WTC11 (cell line): ENCODE data around the gene SAG. TPM values are rescaled to one million over a fixed set of nuclear protein-coding genes. Genes with fewer than 3 reads are reported as not detected.

Experiments
- ATAC-seq: fragments of 200-7000 bp; cut with Tn5 transposase; 2 replicates; pipeline ENCODE4 v1.10.0; 2021; ENCODE audit warnings: mild to moderate bottlenecking, moderate library complexity
- CTCF ChIA-PET: fragments of 300-600 bp; sonication (Branson Sonifier 250); formaldehyde crosslinking; loops from one replicate; lab custom pipeline; 2021; ENCODE audit warnings: antibody characterized with exemption; lab: Charles Lee
- POLR2A ChIA-PET: fragments of 350-600 bp; sonication (Branson Sonifier 250); formaldehyde crosslinking; loops from one replicate; lab custom pipeline; 2021; ENCODE audit warnings: antibody characterized with exemption; lab: Charles Lee
- DNase-seq: peaks from one replicate; pipeline ENCODE4 v3.0.0; 2021; ENCODE audit warnings: low spot score
- H3K27ac Mint-ChIP-seq: 2 replicates; pipeline ENCODE4 v1.8.0; 2021; ENCODE audit warnings: mixed read lengths
- H3K27me3 Mint-ChIP-seq: 2 replicates; pipeline ENCODE4 v1.8.0; 2021; ENCODE audit warnings: low read depth, mild to moderate bottlenecking, moderate library complexity, mixed read lengths
- H3K36me3 Mint-ChIP-seq: 2 replicates; pipeline ENCODE4 v1.8.0; 2021; ENCODE audit warnings: mixed read lengths
- H3K4me1 Mint-ChIP-seq: 2 replicates; pipeline ENCODE4 v1.8.0; 2022; ENCODE audit warnings: mixed read lengths
- H3K4me3 Mint-ChIP-seq: 2 replicates; pipeline ENCODE4 v1.8.0; 2021; ENCODE audit warnings: mild to moderate bottlenecking, moderate library complexity, mixed read lengths
- H3K9me3 Mint-ChIP-seq: 2 replicates; pipeline ENCODE4 v1.8.0; 2021; ENCODE audit warnings: mixed read lengths
- ATF1 ChIP-seq: sonication (generic); formaldehyde crosslinking; IDR thresholded peaks from 2 replicates; pipeline ENCODE4 v1.8.1; 2023; ENCODE audit warnings: mild to moderate bottlenecking, moderate library complexity, missing genetic modification reagents
- ETV6 ChIP-seq: sonication (generic); formaldehyde crosslinking; IDR thresholded peaks from 2 replicates; pipeline ENCODE4 v1.8.1; 2022; ENCODE audit warnings: mild to moderate bottlenecking, missing genetic modification reagents
- FOXP1 ChIP-seq: sonication (generic); formaldehyde crosslinking; IDR thresholded peaks from 2 replicates; pipeline ENCODE4 v1.8.0; 2022; ENCODE audit warnings: missing genetic modification reagents, mild to moderate bottlenecking, moderate library complexity, borderline replicate concordance
- HMGA2 ChIP-seq: fragments of 250-450 bp; sonication (Bioruptor Pico); IDR thresholded peaks from 2 replicates; pipeline ENCODE4 v1.4.0; 2021; ENCODE audit warnings: mild to moderate bottlenecking, moderate library complexity
- MXD4 ChIP-seq: fragments of 250-450 bp; sonication (Bioruptor Pico); IDR thresholded peaks from 2 replicates; pipeline ENCODE4 v1.8.0; 2021; ENCODE audit warnings: mild to moderate bottlenecking, moderate library complexity, borderline replicate concordance
- NR3C1 ChIP-seq: sonication (generic); formaldehyde crosslinking; conservative IDR thresholded peaks from 2 replicates; pipeline ENCODE4 v1.8.1; 2023; ENCODE audit warnings: low read depth, mild to moderate bottlenecking, missing genetic modification reagents
- RELA ChIP-seq: sonication (generic); formaldehyde crosslinking; IDR thresholded peaks from 2 replicates; pipeline ENCODE4 v1.8.1; 2022; ENCODE audit warnings: missing genetic modification reagents, mild to moderate bottlenecking, borderline replicate concordance
- RORB ChIP-seq: fragments of 250-450 bp; sonication (Bioruptor Pico); IDR thresholded peaks from 2 replicates; pipeline ENCODE4 v1.9.0; 2021; ENCODE audit warnings: mild to moderate bottlenecking
- TCF7 ChIP-seq: sonication (generic); formaldehyde crosslinking; IDR thresholded peaks from 2 replicates; pipeline ENCODE4 v1.8.0; 2022; ENCODE audit warnings: mild to moderate bottlenecking, low read depth, missing genetic modification reagents, moderate library complexity
- TEAD1 ChIP-seq: sonication (generic); formaldehyde crosslinking; IDR thresholded peaks from 2 replicates; pipeline ENCODE4 v1.8.0; 2022; ENCODE audit warnings: mild to moderate bottlenecking, missing genetic modification reagents
- total RNA-seq: library from RNA; stranded (reverse); gene quantifications from 3 replicates; pipeline ENCODE4 v1.2.3, GENCODE V29; 2021
- TF ChIP-seq, protein P1 (sequence below): sonication (generic); formaldehyde crosslinking; IDR thresholded peaks from 2 replicates; pipeline ENCODE4 v1.8.1; 2023; ENCODE audit warnings: mild to moderate bottlenecking, missing genetic modification reagents, borderline replicate concordance
- TF ChIP-seq, protein P2 (sequence below): sonication (generic); formaldehyde crosslinking; IDR thresholded peaks from 2 replicates; pipeline ENCODE4 v1.8.0; 2022; ENCODE audit warnings: mild to moderate bottlenecking, missing genetic modification reagents
- TF ChIP-seq, protein P3 (sequence below): fragments of 250-450 bp; sonication (Bioruptor Pico); IDR thresholded peaks from 2 replicates; pipeline ENCODE4 v1.9.0; 2021; ENCODE audit warnings: mild to moderate bottlenecking
- TF ChIP-seq, protein P4 (sequence below): sonication (generic); formaldehyde crosslinking; conservative IDR thresholded peaks from 2 replicates; pipeline ENCODE4 v1.8.1; 2022; ENCODE audit warnings: mild to moderate bottlenecking, missing genetic modification reagents
- TF ChIP-seq, protein P5 (sequence below): sonication (generic); formaldehyde crosslinking; IDR thresholded peaks from 2 replicates; pipeline ENCODE4 v1.8.0; 2023; ENCODE audit warnings: missing genetic modification reagents
- TF ChIP-seq, protein P6 (sequence below): fragments of 250-450 bp; sonication (Bioruptor Pico); IDR thresholded peaks from 2 replicates; pipeline ENCODE4 v2.1.2; 2022; ENCODE audit warnings: mild to moderate bottlenecking, moderate library complexity
- TF ChIP-seq, protein P7 (sequence below): sonication (generic); formaldehyde crosslinking; IDR thresholded peaks from 2 replicates; pipeline ENCODE4 v1.8.0; 2022; ENCODE audit warnings: mild to moderate bottlenecking, missing genetic modification reagents
- TF ChIP-seq, protein P8 (sequence below): sonication (generic); formaldehyde crosslinking; IDR thresholded peaks from 2 replicates; pipeline ENCODE4 v1.8.0; 2022; ENCODE audit warnings: mild to moderate bottlenecking, missing genetic modification reagents
- TF ChIP-seq, protein P9 (sequence below): sonication (generic); formaldehyde crosslinking; IDR thresholded peaks from 2 replicates; pipeline ENCODE4 v1.8.1; 2023; ENCODE audit warnings: mild to moderate bottlenecking, missing genetic modification reagents, moderate library complexity
- TF ChIP-seq, protein P10 (sequence below): fragments of 250-450 bp; sonication (Bioruptor Pico); IDR thresholded peaks from 2 replicates; pipeline ENCODE4 v1.9.0; 2021; ENCODE audit warnings: moderate library complexity, mild to moderate bottlenecking, inconsistent platforms, borderline replicate concordance

Gene SAG
- total RNA-seq, 1 experiment from 2014 or later: not detected

DNA sequence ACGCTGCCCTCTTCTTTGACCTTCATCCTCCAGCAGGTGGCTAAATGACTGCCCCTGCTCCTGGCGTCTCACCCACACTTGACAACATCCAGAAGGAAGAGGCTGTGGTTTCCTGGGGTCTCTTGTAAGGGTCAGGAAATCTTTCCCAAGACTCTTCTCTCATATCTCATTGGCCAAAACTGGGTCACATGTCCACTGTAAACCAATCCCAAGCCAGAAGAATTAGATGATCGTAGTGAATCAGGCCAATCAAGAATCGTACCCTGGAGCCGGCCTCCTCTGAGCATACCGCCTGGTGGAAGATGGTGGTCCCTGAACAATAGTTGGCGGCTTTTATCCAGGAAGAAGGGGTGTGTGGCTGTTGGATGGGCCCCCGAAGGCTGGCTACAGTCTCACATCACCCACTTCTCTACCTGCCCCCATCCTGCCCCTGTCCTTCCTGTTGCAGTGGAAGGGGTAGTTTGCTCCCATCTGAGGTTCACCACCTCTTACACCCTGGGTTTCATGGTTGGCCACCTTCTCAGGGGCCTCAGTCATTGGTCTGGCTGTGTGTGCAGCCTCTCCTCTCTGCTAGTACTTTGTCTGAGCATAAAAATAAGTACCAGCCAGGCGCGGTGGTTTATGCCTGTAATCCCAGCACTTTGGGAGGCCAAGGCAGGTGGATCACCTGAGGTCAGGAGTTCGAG is 3.8 kb downstream of the SAG start:
- POLR2A ChIA-PET: no interaction called here
- no peak overlapping the region for H3K4me3 Mint-ChIP-seq
- no peak; the same call in 1 of the 2 replicates for ATAC-seq

DNA sequence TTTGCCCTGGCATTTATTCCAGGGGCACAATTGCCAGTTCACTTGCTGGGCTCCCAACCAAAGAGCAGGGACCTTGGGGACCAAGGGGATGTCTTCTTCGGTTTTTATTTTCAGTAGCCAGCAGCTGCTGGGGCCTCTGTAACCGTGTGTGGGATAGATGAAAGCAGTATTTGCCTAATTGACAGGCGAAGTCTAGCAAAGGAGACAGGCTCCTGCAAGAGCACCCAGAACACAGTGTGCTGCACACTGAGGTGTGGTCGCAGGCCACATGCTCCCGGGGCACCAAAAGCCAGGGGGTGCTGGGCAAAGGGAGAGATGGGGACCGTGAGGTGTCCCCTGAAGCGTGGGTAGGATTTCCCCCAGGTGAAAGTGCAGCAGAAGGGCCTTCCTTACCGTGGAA is 5.3 kb downstream of the SAG start:
- no peaks in the 10 kb centered on the region for H3K36me3 Mint-ChIP-seq
- CTCF ChIA-PET: interaction anchor here (1.3 kb wide), 1 partner anchor 41 kb away, joined by 5 read pairs; no protein-coding TSS in a partner anchor
- POLR2A ChIA-PET: no interaction called here
- H3K27me3 Mint-ChIP-seq: no peaks in the 10 kb centered on the region
- no peak overlapping the region for H3K27ac Mint-ChIP-seq
- no peak for DNase-seq
- no peaks in the 10 kb centered on the region for H3K4me1 Mint-ChIP-seq
- no peak for ATAC-seq
- H3K9me3 Mint-ChIP-seq: peaks cover 5% of the 10 kb centered on the region; the same call in 1 of the 2 replicates
- H3K4me3 Mint-ChIP-seq: no peak overlapping the region
- TF ChIP-seq, protein P1, sequence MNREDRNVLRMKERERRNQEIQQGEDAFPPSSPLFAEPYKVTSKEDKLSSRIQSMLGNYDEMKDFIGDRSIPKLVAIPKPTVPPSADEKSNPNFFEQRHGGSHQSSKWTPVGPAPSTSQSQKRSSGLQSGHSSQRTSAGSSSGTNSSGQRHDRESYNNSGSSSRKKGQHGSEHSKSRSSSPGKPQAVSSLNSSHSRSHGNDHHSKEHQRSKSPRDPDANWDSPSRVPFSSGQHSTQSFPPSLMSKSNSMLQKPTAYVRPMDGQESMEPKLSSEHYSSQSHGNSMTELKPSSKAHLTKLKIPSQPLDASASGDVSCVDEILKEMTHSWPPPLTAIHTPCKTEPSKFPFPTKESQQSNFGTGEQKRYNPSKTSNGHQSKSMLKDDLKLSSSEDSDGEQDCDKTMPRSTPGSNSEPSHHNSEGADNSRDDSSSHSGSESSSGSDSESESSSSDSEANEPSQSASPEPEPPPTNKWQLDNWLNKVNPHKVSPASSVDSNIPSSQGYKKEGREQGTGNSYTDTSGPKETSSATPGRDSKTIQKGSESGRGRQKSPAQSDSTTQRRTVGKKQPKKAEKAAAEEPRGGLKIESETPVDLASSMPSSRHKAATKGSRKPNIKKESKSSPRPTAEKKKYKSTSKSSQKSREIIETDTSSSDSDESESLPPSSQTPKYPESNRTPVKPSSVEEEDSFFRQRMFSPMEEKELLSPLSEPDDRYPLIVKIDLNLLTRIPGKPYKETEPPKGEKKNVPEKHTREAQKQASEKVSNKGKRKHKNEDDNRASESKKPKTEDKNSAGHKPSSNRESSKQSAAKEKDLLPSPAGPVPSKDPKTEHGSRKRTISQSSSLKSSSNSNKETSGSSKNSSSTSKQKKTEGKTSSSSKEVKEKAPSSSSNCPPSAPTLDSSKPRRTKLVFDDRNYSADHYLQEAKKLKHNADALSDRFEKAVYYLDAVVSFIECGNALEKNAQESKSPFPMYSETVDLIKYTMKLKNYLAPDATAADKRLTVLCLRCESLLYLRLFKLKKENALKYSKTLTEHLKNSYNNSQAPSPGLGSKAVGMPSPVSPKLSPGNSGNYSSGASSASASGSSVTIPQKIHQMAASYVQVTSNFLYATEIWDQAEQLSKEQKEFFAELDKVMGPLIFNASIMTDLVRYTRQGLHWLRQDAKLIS (CRISPR knock-in tag): no peak
- no peak for TF ChIP-seq FOXP1 (CRISPR knock-in tag)
- TF ChIP-seq, protein P2, sequence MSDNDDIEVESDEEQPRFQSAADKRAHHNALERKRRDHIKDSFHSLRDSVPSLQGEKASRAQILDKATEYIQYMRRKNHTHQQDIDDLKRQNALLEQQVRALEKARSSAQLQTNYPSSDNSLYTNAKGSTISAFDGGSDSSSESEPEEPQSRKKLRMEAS: no peak
- TF ChIP-seq, protein P3, sequence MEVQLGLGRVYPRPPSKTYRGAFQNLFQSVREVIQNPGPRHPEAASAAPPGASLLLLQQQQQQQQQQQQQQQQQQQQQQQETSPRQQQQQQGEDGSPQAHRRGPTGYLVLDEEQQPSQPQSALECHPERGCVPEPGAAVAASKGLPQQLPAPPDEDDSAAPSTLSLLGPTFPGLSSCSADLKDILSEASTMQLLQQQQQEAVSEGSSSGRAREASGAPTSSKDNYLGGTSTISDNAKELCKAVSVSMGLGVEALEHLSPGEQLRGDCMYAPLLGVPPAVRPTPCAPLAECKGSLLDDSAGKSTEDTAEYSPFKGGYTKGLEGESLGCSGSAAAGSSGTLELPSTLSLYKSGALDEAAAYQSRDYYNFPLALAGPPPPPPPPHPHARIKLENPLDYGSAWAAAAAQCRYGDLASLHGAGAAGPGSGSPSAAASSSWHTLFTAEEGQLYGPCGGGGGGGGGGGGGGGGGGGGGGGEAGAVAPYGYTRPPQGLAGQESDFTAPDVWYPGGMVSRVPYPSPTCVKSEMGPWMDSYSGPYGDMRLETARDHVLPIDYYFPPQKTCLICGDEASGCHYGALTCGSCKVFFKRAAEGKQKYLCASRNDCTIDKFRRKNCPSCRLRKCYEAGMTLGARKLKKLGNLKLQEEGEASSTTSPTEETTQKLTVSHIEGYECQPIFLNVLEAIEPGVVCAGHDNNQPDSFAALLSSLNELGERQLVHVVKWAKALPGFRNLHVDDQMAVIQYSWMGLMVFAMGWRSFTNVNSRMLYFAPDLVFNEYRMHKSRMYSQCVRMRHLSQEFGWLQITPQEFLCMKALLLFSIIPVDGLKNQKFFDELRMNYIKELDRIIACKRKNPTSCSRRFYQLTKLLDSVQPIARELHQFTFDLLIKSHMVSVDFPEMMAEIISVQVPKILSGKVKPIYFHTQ (CRISPR knock-in tag): no peak
- no peak for TF ChIP-seq NR3C1 (CRISPR knock-in tag)
- TF ChIP-seq, protein P4, sequence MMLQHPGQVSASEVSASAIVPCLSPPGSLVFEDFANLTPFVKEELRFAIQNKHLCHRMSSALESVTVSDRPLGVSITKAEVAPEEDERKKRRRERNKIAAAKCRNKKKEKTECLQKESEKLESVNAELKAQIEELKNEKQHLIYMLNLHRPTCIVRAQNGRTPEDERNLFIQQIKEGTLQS (CRISPR knock-in tag): no peak
- TF ChIP-seq, protein P5, sequence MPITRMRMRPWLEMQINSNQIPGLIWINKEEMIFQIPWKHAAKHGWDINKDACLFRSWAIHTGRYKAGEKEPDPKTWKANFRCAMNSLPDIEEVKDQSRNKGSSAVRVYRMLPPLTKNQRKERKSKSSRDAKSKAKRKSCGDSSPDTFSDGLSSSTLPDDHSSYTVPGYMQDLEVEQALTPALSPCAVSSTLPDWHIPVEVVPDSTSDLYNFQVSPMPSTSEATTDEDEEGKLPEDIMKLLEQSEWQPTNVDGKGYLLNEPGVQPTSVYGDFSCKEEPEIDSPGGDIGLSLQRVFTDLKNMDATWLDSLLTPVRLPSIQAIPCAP (CRISPR knock-in tag): no peak
- TF ChIP-seq RELA (CRISPR knock-in tag): no peak
- TF ChIP-seq MXD4: no peak
- no peak for TF ChIP-seq HMGA2 (CRISPR knock-in tag)
- TF ChIP-seq, protein P6, sequence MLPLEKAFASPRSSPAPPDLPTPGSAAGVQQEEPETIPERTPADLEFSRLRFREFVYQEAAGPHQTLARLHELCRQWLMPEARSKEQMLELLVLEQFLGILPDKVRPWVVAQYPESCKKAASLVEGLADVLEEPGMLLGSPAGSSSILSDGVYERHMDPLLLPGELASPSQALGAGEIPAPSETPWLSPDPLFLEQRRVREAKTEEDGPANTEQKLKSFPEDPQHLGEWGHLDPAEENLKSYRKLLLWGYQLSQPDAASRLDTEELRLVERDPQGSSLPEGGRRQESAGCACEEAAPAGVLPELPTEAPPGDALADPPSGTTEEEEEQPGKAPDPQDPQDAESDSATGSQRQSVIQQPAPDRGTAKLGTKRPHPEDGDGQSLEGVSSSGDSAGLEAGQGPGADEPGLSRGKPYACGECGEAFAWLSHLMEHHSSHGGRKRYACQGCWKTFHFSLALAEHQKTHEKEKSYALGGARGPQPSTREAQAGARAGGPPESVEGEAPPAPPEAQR (CRISPR knock-in tag): no peak
- TF ChIP-seq ETV6 (CRISPR knock-in tag): no peak
- no peak for TF ChIP-seq TCF7
- TF ChIP-seq TEAD1: no peak

More for the DNA sequence above, 3.8 kb downstream of the SAG start:
- no peak for DNase-seq
- CTCF ChIA-PET: interaction anchor here (1.3 kb wide), 1 partner anchor 42 kb away, joined by 5 read pairs; no protein-coding TSS in a partner anchor
- TF ChIP-seq ETV6 (CRISPR knock-in tag): no peak
- TF ChIP-seq, protein P7, sequence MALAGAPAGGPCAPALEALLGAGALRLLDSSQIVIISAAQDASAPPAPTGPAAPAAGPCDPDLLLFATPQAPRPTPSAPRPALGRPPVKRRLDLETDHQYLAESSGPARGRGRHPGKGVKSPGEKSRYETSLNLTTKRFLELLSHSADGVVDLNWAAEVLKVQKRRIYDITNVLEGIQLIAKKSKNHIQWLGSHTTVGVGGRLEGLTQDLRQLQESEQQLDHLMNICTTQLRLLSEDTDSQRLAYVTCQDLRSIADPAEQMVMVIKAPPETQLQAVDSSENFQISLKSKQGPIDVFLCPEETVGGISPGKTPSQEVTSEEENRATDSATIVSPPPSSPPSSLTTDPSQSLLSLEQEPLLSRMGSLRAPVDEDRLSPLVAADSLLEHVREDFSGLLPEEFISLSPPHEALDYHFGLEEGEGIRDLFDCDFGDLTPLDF (CRISPR knock-in tag): no peak
- TF ChIP-seq, protein P8, sequence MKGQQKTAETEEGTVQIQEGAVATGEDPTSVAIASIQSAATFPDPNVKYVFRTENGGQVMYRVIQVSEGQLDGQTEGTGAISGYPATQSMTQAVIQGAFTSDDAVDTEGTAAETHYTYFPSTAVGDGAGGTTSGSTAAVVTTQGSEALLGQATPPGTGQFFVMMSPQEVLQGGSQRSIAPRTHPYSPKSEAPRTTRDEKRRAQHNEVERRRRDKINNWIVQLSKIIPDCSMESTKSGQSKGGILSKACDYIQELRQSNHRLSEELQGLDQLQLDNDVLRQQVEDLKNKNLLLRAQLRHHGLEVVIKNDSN (CRISPR knock-in tag): peak; percentile 21; the same call in 1 of the 2 replicates
- TF ChIP-seq, protein P9, sequence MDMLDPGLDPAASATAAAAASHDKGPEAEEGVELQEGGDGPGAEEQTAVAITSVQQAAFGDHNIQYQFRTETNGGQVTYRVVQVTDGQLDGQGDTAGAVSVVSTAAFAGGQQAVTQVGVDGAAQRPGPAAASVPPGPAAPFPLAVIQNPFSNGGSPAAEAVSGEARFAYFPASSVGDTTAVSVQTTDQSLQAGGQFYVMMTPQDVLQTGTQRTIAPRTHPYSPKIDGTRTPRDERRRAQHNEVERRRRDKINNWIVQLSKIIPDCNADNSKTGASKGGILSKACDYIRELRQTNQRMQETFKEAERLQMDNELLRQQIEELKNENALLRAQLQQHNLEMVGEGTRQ (CRISPR knock-in tag): peak; percentile 47; the same call in 1 of the 2 replicates
- TF ChIP-seq, protein P10, sequence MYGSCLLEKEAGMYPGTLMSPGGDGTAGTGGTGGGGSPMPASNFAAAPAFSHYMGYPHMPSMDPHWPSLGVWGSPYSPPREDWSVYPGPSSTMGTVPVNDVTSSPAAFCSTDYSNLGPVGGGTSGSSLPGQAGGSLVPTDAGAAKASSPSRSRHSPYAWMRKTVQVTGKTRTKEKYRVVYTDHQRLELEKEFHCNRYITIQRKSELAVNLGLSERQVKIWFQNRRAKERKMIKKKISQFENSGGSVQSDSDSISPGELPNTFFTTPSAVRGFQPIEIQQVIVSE: no peak
- TF ChIP-seq ATF1 (CRISPR knock-in tag): no peak
- TF ChIP-seq RORB: no peak
- Mint-ChIP-seq H3K9me3 (peaks cover 5% of the 10 kb centered on the region; the same call in 1 of the 2 replicates), H3K4me1 (no peaks in the 10 kb centered on the region), H3K27me3 (no peaks in the 10 kb centered on the region), H3K27ac (no peak overlapping the region), H3K36me3 (no peaks in the 10 kb centered on the region)
